Renal cortex interstitium (tissue), 11 donors: ENCODE results near the gene TMEM120A. TPM values are rescaled to one million over a fixed set of nuclear protein-coding genes. Genes with fewer than 3 reads are reported as not detected.

Source experiments
- DNase-seq, 11 donors: peaks; one replicate each; pipeline ENCODE4 v3.0.0-alpha.2; 2013; ENCODE audit warnings: low read depth in 9 of 11, low spot score in 4 of 11; ENCODE audit errors: extremely low read depth in 1 of 11
- polyA plus RNA-seq, 3 donors: library from polyadenylated mRNA; unstranded; fragments of 120-200 nt; gene quantifications; one replicate each; pipeline ENCODE4 v1.2.1, GENCODE V29; 2013; ENCODE audit not compliant: insufficient read length in 3 of 3

TMEM120A gene
- polyA plus RNA-seq, 3 donors, result 48.6 to 66.1 (median 57.1) TPM

DNA sequence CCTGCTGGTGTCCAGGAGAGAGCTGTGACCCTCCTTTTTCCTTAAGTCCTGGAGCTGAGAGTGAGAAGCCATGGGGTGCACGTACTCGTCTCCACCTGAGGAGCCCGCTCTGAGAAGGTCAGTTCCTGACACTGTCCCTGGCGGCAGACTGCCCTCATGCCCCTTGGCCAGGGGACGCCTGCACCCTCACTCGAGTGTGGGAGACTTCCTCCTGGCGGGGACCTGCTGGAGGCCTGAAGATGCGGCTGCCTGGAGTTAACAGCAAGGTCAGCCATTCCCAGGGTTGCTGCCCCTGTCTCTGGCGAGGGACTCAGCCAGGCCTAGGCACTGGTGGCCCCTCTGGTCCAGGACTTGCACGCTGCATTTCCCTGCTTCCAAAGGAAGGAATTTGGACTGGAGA is 26.4 kb downstream of the TMEM120A start:
- no peak for DNase-seq

DNA sequence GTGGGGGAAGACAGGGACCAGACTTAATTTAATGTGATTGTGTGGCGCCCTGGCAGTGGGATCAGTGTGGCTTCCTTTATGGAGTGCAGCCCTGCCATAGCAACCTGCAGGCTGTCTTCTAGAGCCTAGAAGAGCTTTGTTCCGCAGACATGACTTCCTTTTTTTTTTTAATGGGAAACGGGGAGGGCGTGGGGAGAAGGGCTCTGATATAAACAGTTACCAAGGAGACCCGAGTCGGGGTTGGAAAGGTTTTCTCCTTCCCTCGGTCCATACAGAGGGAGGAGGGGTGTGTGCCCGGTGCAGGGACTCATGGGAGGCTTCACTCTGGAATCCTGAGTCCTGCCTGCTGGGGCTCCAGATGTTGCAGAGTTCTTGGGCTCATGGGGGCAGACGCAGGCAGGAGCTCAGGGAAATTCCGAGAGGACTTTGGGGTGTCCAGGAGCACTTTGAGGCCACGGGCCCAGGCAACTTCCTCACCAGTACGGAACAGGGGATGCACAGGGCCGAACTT is 26.9 kb downstream of the TMEM120A start:
- DNase-seq, result peak in 7 of 11 donors; percentile 55 to 78 (median 72)

DNA sequence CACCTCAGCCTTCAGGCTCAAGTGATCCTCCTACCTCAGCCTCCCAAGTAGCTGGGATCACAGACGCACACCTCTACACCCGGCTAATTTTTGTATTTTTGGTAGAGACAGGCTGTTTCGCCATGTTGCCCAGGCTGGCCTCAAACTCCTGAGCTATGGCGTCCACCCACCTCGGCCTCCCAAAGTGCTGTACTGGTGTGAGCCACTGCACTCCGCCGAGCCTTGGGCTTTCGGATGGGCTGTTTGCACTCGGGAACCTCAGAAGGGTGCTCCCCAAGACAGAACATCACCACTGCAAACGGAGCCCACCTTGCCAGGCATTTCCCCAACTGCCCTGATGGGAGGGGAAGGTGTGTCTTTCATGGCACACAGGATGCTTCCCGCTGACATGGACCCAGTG is 27.3 kb downstream of the TMEM120A start:
- no peak for DNase-seq

DNA sequence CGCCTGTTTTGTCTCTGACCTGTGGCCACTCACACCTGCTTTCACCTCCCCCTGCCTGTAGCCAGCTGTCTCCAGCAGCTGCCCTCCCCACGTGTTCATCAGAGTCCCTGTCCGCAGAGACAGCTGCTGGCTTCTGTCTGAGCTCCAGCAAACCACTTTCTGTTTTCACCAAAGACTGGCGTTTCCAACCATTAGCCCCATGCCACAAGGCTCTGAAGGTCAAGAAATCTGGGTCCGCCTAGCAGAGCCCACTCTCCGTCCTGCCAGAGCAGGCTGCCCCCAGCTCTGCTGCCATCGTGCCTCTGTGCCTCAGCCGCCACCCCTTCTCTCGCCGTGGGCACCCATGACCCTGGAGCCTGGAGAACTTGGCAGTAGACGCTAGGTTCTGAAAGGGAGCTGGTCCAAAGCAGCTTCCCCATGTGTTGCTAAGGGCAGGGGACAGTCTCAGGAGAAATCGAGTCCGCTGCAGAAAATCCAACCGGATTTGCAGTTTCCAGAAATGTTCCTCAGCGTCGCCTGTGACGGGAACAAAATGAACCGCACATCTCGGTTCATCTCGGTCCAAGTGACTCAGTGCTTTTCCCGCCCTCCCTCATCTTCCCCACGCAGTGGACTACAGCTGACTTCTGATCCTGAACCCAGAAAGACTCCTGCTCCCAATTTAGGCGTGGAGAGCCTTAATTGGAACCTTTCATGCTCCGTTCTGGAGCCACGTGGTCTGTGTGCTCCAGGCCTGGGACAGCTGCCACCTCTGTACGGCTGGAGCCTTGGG is 28.0 kb downstream of the TMEM120A start:
- no peak for DNase-seq

DNA sequence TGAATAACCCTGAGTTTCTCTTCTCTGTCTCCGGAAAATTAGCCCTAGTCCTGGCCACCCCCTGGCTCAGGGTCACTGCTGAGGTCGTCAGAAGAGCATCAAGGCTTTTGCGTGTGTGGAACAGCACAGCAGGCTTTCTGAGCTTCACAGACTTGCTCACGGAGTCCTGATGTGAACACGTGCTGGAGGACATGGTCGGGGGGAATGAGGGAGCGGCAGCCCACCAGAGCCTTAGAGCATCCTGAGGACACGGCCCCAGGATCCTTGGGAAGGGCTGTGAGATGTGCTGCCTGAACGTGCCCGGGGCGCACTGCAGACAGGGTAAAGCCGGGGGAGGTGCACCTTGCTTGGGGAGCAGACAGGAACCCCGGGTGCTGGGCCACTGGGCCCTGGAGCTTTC is 28.8 kb downstream of the TMEM120A start:
- no peak for DNase-seq

DNA sequence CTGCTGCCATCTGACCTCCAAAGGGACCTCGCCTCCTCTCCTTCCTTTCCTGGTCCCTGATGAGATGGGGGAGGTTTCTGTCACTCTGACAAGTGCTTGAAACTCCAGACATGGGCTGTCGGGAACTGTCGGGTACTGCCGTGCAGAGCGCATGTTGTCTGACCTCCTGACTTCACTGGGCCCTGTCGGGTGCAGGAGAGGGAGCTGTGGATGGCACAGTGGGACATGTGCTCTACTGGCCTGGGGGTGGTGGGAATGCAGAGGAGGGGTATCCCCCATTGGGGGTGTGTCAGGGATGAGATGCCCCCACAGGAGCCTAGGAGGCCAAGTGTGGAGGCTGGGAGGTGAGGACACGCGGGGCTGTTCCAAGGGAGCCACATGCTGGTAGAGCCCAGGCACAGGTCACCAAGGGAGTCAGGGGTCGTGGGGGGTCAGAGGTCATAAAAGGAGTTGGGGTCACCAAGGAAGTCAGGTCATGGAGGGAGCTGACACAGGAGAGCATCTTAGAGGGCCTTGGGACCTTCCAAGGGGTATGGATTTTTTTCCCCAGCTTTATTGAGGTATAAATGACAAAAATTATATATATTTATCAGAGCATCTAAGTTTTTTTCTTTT is 30.9 kb downstream of the TMEM120A start:
- DNase-seq, result no peak

DNA sequence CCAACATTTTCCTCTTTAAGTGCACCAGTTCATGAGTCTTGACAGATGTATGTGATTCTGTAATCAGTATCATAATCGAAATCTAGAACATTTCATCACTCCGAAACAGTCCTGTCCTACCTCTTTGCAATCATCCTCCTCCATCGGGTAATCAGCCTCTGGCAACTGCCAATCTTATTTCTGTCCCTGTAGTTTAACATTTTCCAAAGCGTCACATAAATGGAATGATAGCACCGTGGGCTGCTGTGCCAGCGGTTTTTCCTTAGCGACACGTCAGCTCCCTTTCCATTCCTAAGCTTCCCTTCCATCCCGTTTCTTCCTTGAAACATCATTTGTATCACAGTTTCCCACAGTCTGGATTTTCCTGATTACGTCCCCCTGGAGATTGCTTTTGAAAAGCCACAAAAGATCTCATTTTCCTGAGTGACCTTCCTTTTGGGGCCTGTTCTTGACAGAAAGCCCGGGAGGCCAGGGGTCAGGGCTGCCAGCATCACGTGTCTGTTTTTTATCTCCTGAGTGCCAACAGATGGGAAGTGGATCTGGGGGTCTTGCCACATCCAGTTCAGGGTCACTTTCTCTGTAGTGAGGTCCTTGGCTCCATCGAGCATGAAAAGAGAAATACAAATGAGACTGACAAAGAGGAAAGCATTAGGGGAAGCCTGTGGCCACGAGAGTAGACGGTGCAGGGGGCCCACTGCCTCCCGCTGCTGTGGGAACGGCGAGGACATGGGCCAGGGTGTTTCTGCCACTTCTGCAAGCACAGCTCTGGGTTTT is 31.6 kb downstream of the TMEM120A start:
- DNase-seq, result no peak

DNA sequence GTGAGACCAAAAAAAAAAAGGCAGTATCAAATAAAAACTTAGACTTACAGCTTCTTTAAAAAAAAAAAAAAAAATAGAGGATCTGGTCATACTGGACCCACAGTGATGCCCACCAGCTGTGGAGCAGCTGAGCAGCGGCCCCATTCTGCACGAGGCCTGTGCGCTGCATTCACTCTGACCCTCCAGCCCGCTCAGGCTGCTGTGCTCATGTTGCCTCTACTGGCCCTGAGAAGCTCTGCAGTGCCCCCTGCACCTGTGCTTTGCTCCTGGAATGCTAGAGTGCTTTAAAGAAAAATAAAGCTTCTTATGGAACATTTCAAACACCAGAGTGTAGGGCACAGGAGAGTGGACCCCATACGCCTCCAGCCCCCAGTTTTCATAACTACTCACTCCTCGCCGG is 33.2 kb downstream of the TMEM120A start:
- DNase-seq, result no peak

DNA sequence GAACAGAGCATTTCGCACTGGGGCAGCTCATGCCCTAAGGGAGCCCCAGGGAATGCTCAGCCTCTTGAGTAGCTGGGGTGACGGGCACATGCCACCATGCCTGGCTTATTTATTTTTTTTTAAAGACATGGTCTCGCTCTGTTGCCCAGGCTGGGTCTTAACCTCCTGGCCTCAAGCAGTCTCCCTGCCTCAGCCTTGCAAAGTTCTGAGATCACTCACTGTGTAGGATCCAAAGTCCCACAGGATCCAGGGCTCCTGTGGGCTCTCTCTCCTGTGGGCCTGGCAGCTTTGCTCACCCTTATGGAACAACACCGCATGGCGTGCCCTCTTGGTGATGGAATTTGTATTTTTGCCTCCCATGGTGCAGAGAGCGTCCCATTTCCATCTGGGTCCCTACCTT is 34.0 kb downstream of the TMEM120A start:
- no peak for DNase-seq

DNA sequence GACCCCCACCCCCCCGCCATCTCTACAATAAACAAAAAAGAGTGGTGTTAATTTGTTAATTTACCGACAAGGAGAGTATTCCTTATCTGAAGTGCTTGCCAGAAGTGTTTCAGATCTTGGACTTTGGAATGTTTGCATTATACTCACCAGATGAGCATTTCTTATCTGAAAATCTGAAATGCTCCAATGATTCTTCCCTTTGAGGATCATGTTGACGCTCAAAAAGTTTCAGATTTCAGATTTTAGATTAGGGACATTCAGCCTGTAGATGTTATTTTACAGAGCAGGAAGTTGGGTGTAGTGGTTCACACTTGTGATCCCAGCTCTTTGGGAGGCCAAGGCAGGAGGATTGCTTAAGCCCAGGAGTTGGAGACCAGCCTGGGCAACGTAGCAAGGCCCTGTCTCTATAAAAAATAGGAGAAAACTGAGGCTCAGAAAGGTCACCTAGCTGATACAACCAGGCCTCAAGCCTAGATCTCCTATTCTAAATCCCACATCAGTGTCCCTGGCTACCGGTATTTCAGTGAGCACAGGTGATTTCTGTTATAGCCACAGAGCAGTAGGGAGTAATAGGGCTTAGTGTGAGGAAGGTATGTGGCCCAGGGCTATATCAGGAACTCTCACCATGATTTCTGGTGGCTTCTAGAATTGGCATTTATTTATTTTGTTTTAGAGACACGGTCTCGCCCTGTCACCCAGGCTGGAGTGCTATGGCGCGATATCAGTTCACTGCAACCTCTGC is 35.4 kb downstream of the TMEM120A start:
- DNase-seq, result no peak

DNA sequence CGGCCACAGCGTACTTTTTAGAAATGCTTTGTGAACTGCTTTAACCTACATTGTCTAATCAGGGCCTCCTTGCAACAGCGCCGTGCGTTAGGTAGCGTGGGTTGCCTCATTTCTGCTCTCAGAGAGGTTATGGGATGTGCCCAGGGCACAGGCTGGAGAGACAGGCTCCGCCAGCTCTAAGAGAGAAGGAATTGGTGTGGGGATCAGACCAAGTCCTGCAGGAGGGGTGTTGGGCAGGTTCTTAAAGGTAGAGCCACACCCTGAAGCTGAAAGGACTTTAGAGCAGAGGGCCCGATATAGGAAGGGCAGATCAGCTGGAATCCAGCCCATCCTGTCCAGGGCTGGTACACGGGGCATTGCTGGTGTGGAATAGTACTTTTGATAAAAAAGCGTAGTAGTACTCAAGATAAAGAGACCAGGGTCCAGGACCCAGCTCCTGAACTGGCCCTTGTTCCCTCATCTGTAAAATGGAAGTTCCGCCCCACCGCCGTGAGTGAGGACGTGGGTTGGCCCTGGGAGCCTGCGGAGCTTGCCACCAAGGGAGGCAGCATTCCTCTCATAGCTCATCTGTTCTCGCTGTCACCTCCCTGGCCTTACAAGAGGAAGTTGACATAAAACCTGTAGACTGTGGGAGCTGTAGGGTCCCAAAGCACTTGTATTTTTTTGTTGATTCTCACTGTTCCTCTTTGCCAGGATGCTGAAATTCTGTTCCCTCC is 37.2 kb downstream of the TMEM120A start:
- DNase-seq, result peak in 2 of 11 donors; percentile 59 to 65

DNA sequence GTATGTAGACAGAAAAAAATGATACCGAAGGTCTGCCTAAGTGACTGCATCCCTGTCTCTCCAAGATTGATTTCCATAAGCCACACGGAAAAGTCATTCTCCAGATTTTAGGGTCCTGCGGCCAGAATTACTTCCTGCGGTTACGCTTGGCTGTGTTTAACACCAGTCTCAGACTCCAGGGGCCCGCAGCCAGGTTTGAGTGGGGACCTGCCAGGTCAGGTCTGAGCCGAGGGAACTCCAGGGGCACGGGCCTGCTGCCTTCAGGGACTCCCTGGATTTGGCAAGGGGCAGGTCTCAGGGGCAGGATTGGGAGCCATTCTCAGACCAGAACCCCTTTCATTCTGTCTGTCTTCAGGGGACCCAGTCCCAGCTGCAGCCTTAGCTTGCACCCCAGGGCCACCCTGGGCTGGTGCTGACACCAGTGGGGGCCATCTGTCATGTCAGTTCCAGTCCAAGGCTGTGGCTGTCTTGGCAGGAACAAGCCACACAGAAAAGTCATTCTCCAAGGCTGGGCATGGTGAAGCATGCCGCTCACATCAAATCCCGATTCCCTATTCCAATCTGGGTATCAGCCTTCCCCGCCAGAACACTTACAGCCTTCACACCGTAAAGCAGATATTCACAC is 39.0 kb downstream of the TMEM120A start:
- DNase-seq, result no peak

DNA sequence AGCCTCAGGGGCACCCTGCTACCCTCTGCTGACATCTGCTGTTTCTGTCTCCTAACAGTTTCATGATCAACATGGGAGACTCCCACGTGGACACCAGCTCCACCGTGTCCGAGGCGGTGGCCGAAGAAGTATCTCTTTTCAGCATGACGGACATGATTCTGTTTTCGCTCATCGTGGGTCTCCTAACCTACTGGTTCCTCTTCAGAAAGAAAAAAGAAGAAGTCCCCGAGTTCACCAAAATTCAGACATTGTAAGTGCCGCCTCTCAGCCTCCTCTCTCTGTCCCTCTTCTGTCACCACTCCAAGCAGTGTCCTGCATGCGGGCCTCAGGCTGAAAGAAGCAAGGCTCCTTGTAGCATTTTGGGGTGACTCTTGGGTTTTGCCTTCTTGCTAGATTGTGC is 40.5 kb downstream of the TMEM120A start:
- no peak for DNase-seq

DNA sequence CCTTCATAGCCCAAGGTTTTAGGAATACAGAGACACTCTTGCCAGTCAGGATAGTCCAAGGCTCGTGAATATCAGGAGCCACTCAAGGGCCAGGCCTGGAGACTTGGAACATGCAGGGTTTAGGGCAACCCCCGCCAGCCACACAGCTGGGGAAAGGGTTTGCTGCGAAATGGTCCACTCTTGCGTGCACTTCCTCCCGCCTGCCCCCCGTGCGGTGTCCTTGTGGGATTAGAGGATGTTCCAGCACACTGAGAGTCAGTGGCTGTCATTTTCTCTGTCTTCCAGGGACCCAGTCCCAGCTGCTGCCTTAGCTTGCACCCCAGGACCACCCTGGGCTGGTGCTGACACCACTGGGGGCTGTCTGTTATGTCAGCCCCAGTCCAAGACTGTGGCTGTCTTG is 41.0 kb downstream of the TMEM120A start:
- DNase-seq, result no peak

DNA sequence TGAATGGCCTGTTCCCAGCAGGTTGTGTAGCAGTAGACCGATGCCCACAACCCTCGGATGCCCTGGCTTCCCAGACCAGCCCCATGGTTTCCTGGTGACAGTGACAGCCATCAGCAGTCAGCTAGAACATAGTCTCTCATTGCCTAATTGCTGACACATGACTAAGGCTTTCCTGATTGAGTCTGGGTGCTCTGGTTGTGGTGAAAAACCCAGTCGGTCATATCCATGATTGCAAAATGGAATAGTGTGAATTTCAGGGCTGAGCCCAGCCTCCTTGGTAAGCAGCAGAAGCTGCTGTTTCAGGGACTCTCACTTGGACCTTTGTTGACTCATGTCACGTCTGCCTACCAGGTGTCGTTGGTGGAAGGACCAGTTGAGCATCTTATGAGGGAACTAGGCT is 42.9 kb downstream of the TMEM120A start:
- DNase-seq, result no peak

DNA sequence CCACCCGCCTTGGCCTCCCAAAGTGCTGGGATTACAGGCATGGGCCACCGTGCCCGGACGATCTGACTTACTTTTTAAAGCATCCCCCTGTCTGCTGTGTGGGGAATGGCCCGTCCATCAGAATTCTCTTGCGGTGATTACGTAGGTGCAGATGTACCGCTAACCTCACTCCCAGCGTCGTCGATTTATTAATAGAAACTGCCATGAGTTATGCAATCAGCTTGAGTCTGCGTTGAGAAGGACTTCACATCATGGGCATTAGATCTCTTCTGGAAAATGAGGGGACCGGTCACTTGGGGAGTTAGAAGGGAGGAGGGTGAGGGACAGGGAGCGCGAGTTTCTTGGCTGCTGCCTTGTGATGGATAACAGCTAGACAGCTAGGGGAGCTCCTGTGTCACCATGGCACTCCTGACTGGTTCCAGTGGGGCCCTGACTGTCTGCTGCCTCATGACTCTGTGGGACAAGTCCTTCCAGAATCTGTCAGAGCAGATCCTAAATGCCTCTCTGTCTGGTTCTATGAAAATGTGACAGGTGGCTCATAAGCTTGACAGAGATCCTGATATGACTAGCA is 44.2 kb downstream of the TMEM120A start:
- DNase-seq, result no peak

DNA sequence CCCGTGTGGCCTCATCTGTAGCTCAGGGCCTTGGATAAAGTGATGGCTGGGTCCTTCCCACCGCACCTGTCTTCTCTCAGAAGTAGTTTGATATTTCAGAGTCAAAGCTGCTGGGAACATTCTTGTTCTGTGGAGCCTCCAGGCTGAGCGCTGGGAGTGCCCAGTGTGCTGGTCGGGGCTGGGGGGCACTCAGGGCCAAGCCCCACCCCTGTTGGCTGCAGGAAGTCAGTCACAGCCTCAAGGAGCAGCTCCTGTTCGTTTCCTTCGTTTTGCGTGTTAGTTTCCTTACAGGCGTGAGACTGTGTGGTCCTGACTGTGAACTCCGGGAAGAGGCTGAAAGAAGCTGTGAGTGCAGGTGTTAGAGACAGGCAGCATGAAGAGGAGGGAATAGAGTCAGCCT is 46.2 kb downstream of the TMEM120A start:
- DNase-seq, result no peak
